Neuronal stem cell (in vitro differentiated cells): Measurements from ENCODE around the gene CD48.

ENCODE experiments used
- DNase-seq: peaks from one replicate; pipeline ENCODE4 v3.0.0-alpha.2; 2013; ENCODE audit warnings: low spot score
- H2AFZ ChIP-seq: one replicate; pipeline ENCODE4 v1.6.1; 2013; ENCODE audit warnings: mild to moderate bottlenecking, low read length, inconsistent platforms
- H2AK5ac ChIP-seq: 2 replicates; pipeline ENCODE4 v1.6.1; 2013; ENCODE audit warnings: low read depth, mild to moderate bottlenecking, inconsistent platforms, low read length, moderate library complexity, mixed read lengths
- H2BK120ac ChIP-seq: 2 replicates; pipeline ENCODE4 v1.6.1; 2013; ENCODE audit warnings: low read depth, mild to moderate bottlenecking, inconsistent platforms, low read length, moderate library complexity, mixed read lengths
- H2BK12ac ChIP-seq: one replicate; pipeline ENCODE4 v1.6.1; 2013; ENCODE audit warnings: low read length, inconsistent platforms
- H2BK15ac ChIP-seq: 2 replicates; pipeline ENCODE4 v1.6.1; 2013; ENCODE audit warnings: mild to moderate bottlenecking, low read length, inconsistent platforms, mixed read lengths
- H2BK5ac ChIP-seq: one replicate; pipeline ENCODE4 v1.6.1; 2013; ENCODE audit warnings: inconsistent platforms, mild to moderate bottlenecking, low read length, moderate library complexity
- H3K14ac ChIP-seq: one replicate; pipeline ENCODE4 v1.6.1; 2013; ENCODE audit warnings: low read length, inconsistent platforms
- H3K18ac ChIP-seq: 2 replicates; pipeline ENCODE4 v1.6.1; 2013; ENCODE audit warnings: low read length, inconsistent platforms
- H3K23ac ChIP-seq: 2 replicates; pipeline ENCODE4 v1.6.1; 2013; ENCODE audit warnings: low read depth, mild to moderate bottlenecking, mixed read lengths, low read length, inconsistent platforms; ENCODE audit not compliant: poor library complexity
- H3K27ac ChIP-seq: replicated peaks from 3 replicates; pipeline ENCODE4 v1.5.1; 2013; ENCODE audit warnings: low read length, inconsistent platforms
- H3K27me3 ChIP-seq, 3 experiments: 2 replicates each; pipeline ENCODE4 v1.6.1; 2013; ENCODE audit warnings: low read length in 3 of 3, mild to moderate bottlenecking in 2 of 3, inconsistent platforms in 1 of 3, low read depth in 1 of 3, mixed read lengths in 1 of 3, moderate library complexity in 1 of 3; ENCODE audit not compliant: control insufficient read depth in 3 of 3, insufficient read depth in 3 of 3
- H3K36me3 ChIP-seq, 2 donors: replicated peaks in 1 of 2; 2 replicates each; pipeline ENCODE4 v1.6.1; 2013; ENCODE audit warnings: low read length in 2 of 2; ENCODE audit not compliant: control insufficient read depth in 2 of 2, insufficient read depth in 2 of 2
- H3K4ac ChIP-seq: 2 replicates; pipeline ENCODE4 v1.6.1; 2013; ENCODE audit warnings: inconsistent platforms, mild to moderate bottlenecking, low read length, moderate library complexity
- H3K4me1 ChIP-seq, 2 donors: 1 replicate in 1 of 2; 2 replicates in 1 of 2; pipeline ENCODE4 v1.6.1; 2013; ENCODE audit warnings: low read length in 2 of 2, low read depth in 1 of 2; ENCODE audit not compliant: control insufficient read depth in 2 of 2, insufficient read depth in 1 of 2
- H3K4me2 ChIP-seq: one replicate; pipeline ENCODE4 v1.6.1; 2013; ENCODE audit warnings: mild to moderate bottlenecking, low read length, inconsistent platforms; ENCODE audit not compliant: insufficient read depth, poor library complexity, severe bottlenecking
- H3K4me3 ChIP-seq, 2 donors: 2 replicates each; pipeline ENCODE4 v1.5.1; 2013; ENCODE audit warnings: low read length in 2 of 2, mild to moderate bottlenecking in 2 of 2, inconsistent platforms in 1 of 2, moderate library complexity in 1 of 2
- H3K79me1 ChIP-seq: one replicate; pipeline ENCODE4 v1.6.1; 2013; ENCODE audit warnings: low read depth, mild to moderate bottlenecking, inconsistent platforms, low read length, moderate library complexity
- H3K9ac ChIP-seq: one replicate; pipeline ENCODE4 v1.6.1; 2013; ENCODE audit warnings: mild to moderate bottlenecking, low read depth, low read length, inconsistent platforms; ENCODE audit not compliant: poor library complexity
- H3K9me3 ChIP-seq, 2 donors: replicated peaks in 1 of 2; 2 replicates each; pipeline versions ENCODE3 to v1.6.1; 2013; ENCODE audit warnings: low read length in 2 of 2, mild to moderate bottlenecking in 2 of 2, inconsistent platforms in 1 of 2, low read depth in 1 of 2, mixed read lengths in 1 of 2, moderate library complexity in 1 of 2; ENCODE audit not compliant: control insufficient read depth in 2 of 2, insufficient read depth in 1 of 2
- H4K8ac ChIP-seq: one replicate; pipeline ENCODE4 v1.6.1; 2013; ENCODE audit warnings: low read depth, mild to moderate bottlenecking, inconsistent platforms, low read length, moderate library complexity
- H4K91ac ChIP-seq: one replicate; pipeline ENCODE4 v1.6.1; 2013; ENCODE audit warnings: low read length, low read depth, mild to moderate bottlenecking, inconsistent platforms; ENCODE audit not compliant: poor library complexity
- WGBS, 2 donors: extraction: QIAGEN DNeasy Blood & Tissue Kit; methylation state at CpG; one replicate each; pipeline ENCODE4 v1.1.7; 2013; ENCODE audit warnings: missing lambda C conversion rate in 2 of 2, mixed read lengths in 1 of 2; ENCODE audit not compliant: insufficient read length in 2 of 2, insufficient replicate concordance in 1 of 2; ENCODE audit errors: extremely low coverage in 2 of 2; 5-methylcytosine and 5-hydroxymethylcytosine counted together

Gene CD48

DNA sequence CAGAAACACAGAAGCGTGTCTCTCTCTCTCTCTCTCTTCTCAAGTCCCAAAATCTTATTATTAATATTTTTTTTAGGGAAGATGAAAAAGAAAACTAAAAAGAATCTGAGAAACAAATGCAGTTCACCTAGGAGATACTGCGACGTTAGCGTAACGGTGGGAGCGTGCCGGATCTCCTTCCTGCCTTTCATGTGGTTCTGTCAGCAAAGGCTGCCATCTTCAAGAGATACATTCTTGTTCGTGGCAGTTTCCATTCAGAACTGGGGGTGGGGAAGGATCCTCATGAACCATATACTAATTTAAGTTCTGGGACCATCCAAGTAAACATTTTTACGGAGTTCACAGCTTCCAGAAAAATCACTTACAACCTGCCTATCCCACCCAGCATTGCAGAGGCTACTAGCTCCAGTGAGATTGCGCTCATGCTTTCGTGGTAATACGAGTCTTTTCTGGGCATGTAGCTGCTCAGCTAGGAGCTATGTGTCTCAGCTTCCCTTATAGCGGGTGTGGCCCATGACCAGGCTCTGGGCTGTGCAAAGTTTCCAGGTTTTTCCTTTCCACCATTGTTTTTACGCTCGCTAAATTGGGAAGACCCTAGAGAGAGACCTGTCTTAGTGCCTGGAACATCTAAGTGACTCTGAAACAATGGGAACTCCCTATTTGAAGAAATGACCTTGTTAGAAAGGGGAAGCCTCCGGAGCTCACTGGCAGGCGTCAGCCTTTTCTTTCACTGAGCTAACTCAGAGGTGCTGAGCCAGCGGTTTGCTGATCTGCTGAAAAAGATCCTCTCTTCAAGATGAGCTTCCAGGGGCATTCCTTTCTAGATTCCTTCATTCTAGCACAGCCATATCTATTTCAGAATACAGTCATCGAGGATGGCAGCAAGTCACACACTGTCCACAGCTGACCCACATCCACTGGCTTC, 82.1 kb downstream of the CD48 start:
- Histone ChIP-seq H2BK120ac (no peak overlapping the region), H3K9me3 (no peaks in the 10 kb centered on the region), H3K79me1 (no peaks in the 10 kb centered on the region), H3K9ac (no peak overlapping the region), H3K36me3 (no peaks in the 10 kb centered on the region), H2BK5ac (no peak overlapping the region), H3K4me2 (no peak overlapping the region), H4K91ac (no peak overlapping the region), H3K27me3 (no peaks in the 10 kb centered on the region), H2BK12ac (no peak overlapping the region), H2BK15ac (no peak overlapping the region), H2AFZ (no peak overlapping the region), H3K4ac (no peak overlapping the region), H2AK5ac (no peak overlapping the region), H4K8ac (no peak overlapping the region), H3K23ac (no peak overlapping the region), H3K27ac (no peak overlapping the region), H3K14ac (no peak overlapping the region), H3K4me1 (peaks cover 0 to 1% of the 10 kb centered on the region in 2 donors), H3K18ac (no peak overlapping the region), H3K4me3 (no peak overlapping the region)
- no CpG with 5 or more reads among the region's 19 CpGs for WGBS, 2 donors
- no peak for DNase-seq

DNA sequence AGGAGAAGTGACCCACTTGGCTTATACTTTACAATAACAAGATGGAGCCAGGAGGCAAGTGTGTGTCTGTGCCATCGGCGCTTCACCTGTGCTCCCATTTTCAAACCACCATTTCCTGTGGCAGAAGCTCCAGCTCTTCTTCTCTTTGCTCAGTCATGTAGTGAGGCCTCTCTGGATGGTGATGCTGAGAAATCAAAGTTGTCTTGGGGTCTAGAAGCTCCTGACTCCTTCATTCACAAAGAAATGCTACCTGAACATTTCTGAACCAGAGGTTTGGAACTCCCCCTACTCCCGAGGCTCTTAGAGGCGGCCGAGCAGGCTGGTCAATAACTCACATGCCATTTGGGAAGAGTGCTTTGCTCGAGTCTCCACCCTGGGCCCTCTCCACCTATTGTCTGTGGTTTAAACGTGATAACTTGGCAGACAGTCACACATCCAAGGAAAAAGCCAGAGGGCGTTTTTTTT, 82.8 kb downstream of the CD48 start:
- Histone ChIP-seq H2BK15ac (no peak overlapping the region), H3K27me3 (no peaks in the 10 kb centered on the region), H2BK12ac (no peak overlapping the region), H2BK5ac (no peak overlapping the region), H4K8ac (no peak overlapping the region), H3K79me1 (no peaks in the 10 kb centered on the region), H3K9ac (no peak overlapping the region), H2AFZ (no peak overlapping the region), H3K4ac (no peak overlapping the region), H3K18ac (no peak overlapping the region), H2BK120ac (no peak overlapping the region), H3K14ac (no peak overlapping the region), H3K4me1 (peaks cover 0 to 1% of the 10 kb centered on the region in 2 donors), H3K4me3 (no peak overlapping the region), H2AK5ac (no peak overlapping the region), H3K27ac (no peak overlapping the region), H3K36me3 (no peaks in the 10 kb centered on the region), H4K91ac (no peak overlapping the region), H3K4me2 (no peak overlapping the region), H3K9me3 (no peaks in the 10 kb centered on the region), H3K23ac (no peak overlapping the region)
- DNase-seq = no peak
- no CpG with 5 or more reads among the region's 8 CpGs for WGBS, 2 donors
